IMR-90 (cell line): Measurements from ENCODE around the gene GRPEL2. TPM values are rescaled to one million over a fixed set of nuclear protein-coding genes. Genes with fewer than 3 reads are reported as not detected.

ENCODE experiments used
- ATAC-seq: fragments of 200-7000 bp; cut with Tn5 transposase; 2 replicates; pipeline ENCODE4 v1.9.1; 2020; ENCODE audit warnings: low read depth, mild to moderate bottlenecking, moderate library complexity
- BruUV-seq: library from RNA; stranded (reverse); fragments of 400-500 nt; replicated peaks from 2 replicates; lab custom pipeline; 2021; lab: Mats Ljungman, UMichigan
- CTCF ChIA-PET: fragments of 300-600 bp; formaldehyde crosslinking; extraction: SDS; loops from one replicate; lab custom pipeline; 2021; ENCODE audit warnings: antibody characterized with exemption; lab: Yijun Ruan, JAX
- POLR2A ChIA-PET: fragments of 300-600 bp; sonication (Branson Sonifier 250); formaldehyde crosslinking; loops from one replicate; lab custom pipeline; 2022; ENCODE audit warnings: antibody characterized with exemption; ENCODE audit not compliant: unreplicated experiment; lab: Charles Lee
- DNase-seq: peaks from one replicate; pipeline ENCODE4 v3.0.0; 2013
- H2AFZ ChIP-seq: replicated peaks from 2 replicates; pipeline ENCODE3; 2013; ENCODE audit warnings: low read length, mild to moderate bottlenecking; ENCODE audit not compliant: poor library complexity
- H2AK5ac ChIP-seq: 2 replicates; pipeline ENCODE4 v1.6.1; 2013; ENCODE audit warnings: low read depth, low read length, inconsistent platforms
- H2AK9ac ChIP-seq: replicated peaks from 2 replicates; pipeline ENCODE3; 2013; ENCODE audit warnings: mild to moderate bottlenecking, low read depth, low read length, moderate library complexity; ENCODE audit not compliant: poor library complexity
- H2BK120ac ChIP-seq: 2 replicates; pipeline ENCODE4 v1.6.1; 2013; ENCODE audit warnings: low read depth, low read length, inconsistent platforms
- H2BK15ac ChIP-seq: 3 replicates; pipeline ENCODE4 v1.6.1; 2013; ENCODE audit warnings: low read depth, low read length, inconsistent platforms
- H2BK20ac ChIP-seq: 2 replicates; pipeline ENCODE4 v1.6.1; 2013; ENCODE audit warnings: low read depth, mild to moderate bottlenecking, inconsistent platforms, low read length, moderate library complexity
- H2BK5ac ChIP-seq: 2 replicates; pipeline ENCODE4 v1.6.1; 2013; ENCODE audit warnings: mild to moderate bottlenecking, low read depth, low read length, inconsistent platforms; ENCODE audit not compliant: poor library complexity, severe bottlenecking
- H3K14ac ChIP-seq: replicated peaks from 2 replicates; pipeline ENCODE4 v1.6.1; 2013; ENCODE audit warnings: low read depth, low read length, inconsistent platforms
- H3K18ac ChIP-seq: 2 replicates; pipeline ENCODE4 v1.6.1; 2013; ENCODE audit warnings: low read depth, low read length, control low read depth
- H3K23ac ChIP-seq: 2 replicates; pipeline ENCODE4 v1.6.1; 2013; ENCODE audit warnings: low read depth, low read length, inconsistent platforms
- H3K27ac ChIP-seq: 2 replicates; pipeline ENCODE4 v1.5.1; 2013; ENCODE audit warnings: mild to moderate bottlenecking, control low read depth, low read length; ENCODE audit not compliant: insufficient read depth
- H3K27me3 ChIP-seq: 2 replicates; pipeline ENCODE4 v1.6.1; 2013; ENCODE audit warnings: low read length; ENCODE audit not compliant: control insufficient read depth, insufficient read depth
- H3K36me3 ChIP-seq: 2 replicates; pipeline ENCODE4 v1.6.1; 2013; ENCODE audit warnings: low read length, mixed read lengths; ENCODE audit not compliant: control insufficient read depth, insufficient read depth
- H3K4ac ChIP-seq: 2 replicates; pipeline ENCODE4 v1.6.1; 2013; ENCODE audit warnings: low read depth, low read length, inconsistent platforms
- H3K4me1 ChIP-seq: 2 replicates; pipeline ENCODE4 v1.6.1; 2013; ENCODE audit warnings: low read length, mixed read lengths; ENCODE audit not compliant: control insufficient read depth, insufficient read depth
- H3K4me2 ChIP-seq: 2 replicates; pipeline ENCODE4 v1.6.1; 2013; ENCODE audit warnings: low read depth, mild to moderate bottlenecking, control low read depth, low read length, moderate library complexity
- H3K4me3 ChIP-seq: 2 replicates; pipeline ENCODE4 v1.5.1; 2013; ENCODE audit warnings: low read depth, mild to moderate bottlenecking, control low read depth, low read length, moderate library complexity; ENCODE audit not compliant: insufficient read depth
- H3K56ac ChIP-seq: 2 replicates; pipeline ENCODE4 v1.6.1; 2013; ENCODE audit warnings: low read length, inconsistent platforms; ENCODE audit not compliant: insufficient read depth; ENCODE audit errors: extremely low read depth
- H3K79me1 ChIP-seq, 2 experiments: 2 replicates each; pipeline ENCODE4 v1.6.1; 2013; ENCODE audit warnings: low read length in 2 of 2, inconsistent platforms in 1 of 2, low read depth in 1 of 2
- H3K9ac ChIP-seq: 2 replicates; pipeline ENCODE4 v1.6.1; 2013; ENCODE audit warnings: low read depth, low read length, control low read depth
- H3K9me1 ChIP-seq: 2 replicates; pipeline ENCODE4 v1.6.1; 2013; ENCODE audit warnings: low read length, inconsistent platforms; ENCODE audit not compliant: insufficient read depth
- H3K9me3 ChIP-seq: 2 replicates; pipeline ENCODE4 v1.6.1; 2013; ENCODE audit warnings: low read length; ENCODE audit not compliant: control insufficient read depth, insufficient read depth
- H4K20me1 ChIP-seq: 2 replicates; pipeline ENCODE4 v1.6.1; 2013; ENCODE audit warnings: low read length, inconsistent platforms; ENCODE audit not compliant: insufficient read depth
- H4K5ac ChIP-seq: 2 replicates; pipeline ENCODE4 v1.6.1; 2013; ENCODE audit warnings: mild to moderate bottlenecking, low read depth, low read length, control low read depth
- H4K8ac ChIP-seq, 2 experiments: 2 replicates each; pipeline ENCODE4 v1.6.1; 2013; ENCODE audit warnings: low read depth in 2 of 2, low read length in 2 of 2, control low read depth in 1 of 2, inconsistent platforms in 1 of 2
- H4K91ac ChIP-seq: 2 replicates; pipeline ENCODE4 v1.6.1; 2013; ENCODE audit warnings: low read depth, low read length, inconsistent platforms; ENCODE audit not compliant: insufficient read depth
- BHLHE40 ChIP-seq: fragments of 150-350 bp; IDR thresholded peaks from 2 replicates; pipeline ENCODE4 v1.6.1; 2016; ENCODE audit warnings: mild to moderate bottlenecking, low read depth, low read length
- CHD1 ChIP-seq: IDR thresholded peaks from 2 replicates; pipeline ENCODE4 v1.6.1; 2012; ENCODE audit warnings: low read depth, low read length, improper control_type of control experiment
- ELK1 ChIP-seq: fragments of 150-350 bp; IDR thresholded peaks from 2 replicates; pipeline ENCODE4 v1.6.1; 2016; ENCODE audit warnings: low read depth, mild to moderate bottlenecking, low read length, moderate library complexity, borderline replicate concordance
- MAZ ChIP-seq: IDR thresholded peaks from 2 replicates; pipeline ENCODE4 v1.6.1; 2012; ENCODE audit warnings: low read depth, mild to moderate bottlenecking, low read length, improper control_type of control experiment, moderate library complexity, borderline replicate concordance
- MXI1 ChIP-seq: IDR thresholded peaks from 2 replicates; pipeline ENCODE4 v1.6.1; 2012; ENCODE audit warnings: low read depth, mild to moderate bottlenecking, low read length, moderate library complexity, borderline replicate concordance
- NFE2L2 ChIP-seq: fragments of 150-350 bp; IDR thresholded peaks from 2 replicates; pipeline ENCODE4 v1.6.1; 2016; ENCODE audit warnings: low read depth, mild to moderate bottlenecking, low read length
- POLR2A ChIP-seq: IDR thresholded peaks from 2 replicates; pipeline ENCODE4 v1.6.1; 2012; ENCODE audit warnings: mild to moderate bottlenecking, low read depth, low read length
- RAD21 ChIP-seq: IDR thresholded peaks from 2 replicates; pipeline ENCODE4 v1.6.1; 2012; ENCODE audit warnings: low read length, improper control_type of control experiment
- RCOR1 ChIP-seq: IDR thresholded peaks from 2 replicates; pipeline ENCODE4 v1.6.1; 2012; ENCODE audit warnings: mild to moderate bottlenecking, low read length, improper control_type of control experiment; ENCODE audit not compliant: insufficient replicate concordance
- SMC3 ChIP-seq: fragments of 150-350 bp; IDR thresholded peaks from 2 replicates; pipeline ENCODE4 v1.6.1; 2016; ENCODE audit warnings: low read depth, mild to moderate bottlenecking, antibody characterized with exemption, low read length, moderate library complexity
- USF2 ChIP-seq: fragments of 150-350 bp; IDR thresholded peaks from 2 replicates; pipeline ENCODE4 v1.6.1; 2017; ENCODE audit warnings: mild to moderate bottlenecking, antibody characterized with exemption, low read length, low read depth
- WGBS, 2 experiments: methylation state at CpG; one replicate each; pipeline versions ENCODE4 v1.1.5 to v1.1.7; 2013; ENCODE audit warnings: missing lambda C conversion rate in 2 of 2; ENCODE audit not compliant: insufficient read length in 1 of 2; ENCODE audit errors: extremely low coverage in 2 of 2; 5-methylcytosine and 5-hydroxymethylcytosine counted together
- dilution Hi-C: fragments of 300-500 bp; cut with HindIII; formaldehyde crosslinking; loops from one replicate; pipeline ENCODE4 v1.14.3; 2018; ENCODE audit warnings: low sequenced_read_pairs; ENCODE audit not compliant: unreplicated experiment
- in situ Hi-C: fragments of 300-500 bp; cut with MboI; formaldehyde crosslinking; loops from 3 replicates; pipeline ENCODE4 v1.14.3; 2019; ENCODE audit warnings: low sequenced_read_pairs, inconsistent platforms, mixed read lengths
- intact Hi-C: fragments of 100-400 bp; cut with micrococcal nuclease; formaldehyde crosslinking; loops from 2 replicates; pipeline ENCODE4 v1.10.0; 2022
- polyA plus RNA-seq, 3 experiments: library from polyadenylated mRNA; depleted of rRNA; stranded (reverse); fragments of >200 nt; gene quantifications; 2 replicates each; pipeline ENCODE4 v1.2.3, GENCODE V29; 2012; ENCODE audit warnings: low replicate concordance in 1 of 3
- total RNA-seq: library from RNA; depleted of rRNA; stranded (reverse); fragments of >200 nt; gene quantifications from 2 replicates; pipeline ENCODE4 v1.2.3, GENCODE V29; 2012

Gene GRPEL2
- total and polyA plus RNA-seq, 2 of the 4 experiments (the other 2 are of a cell fraction): 6.2 to 18.1 TPM

DNA sequence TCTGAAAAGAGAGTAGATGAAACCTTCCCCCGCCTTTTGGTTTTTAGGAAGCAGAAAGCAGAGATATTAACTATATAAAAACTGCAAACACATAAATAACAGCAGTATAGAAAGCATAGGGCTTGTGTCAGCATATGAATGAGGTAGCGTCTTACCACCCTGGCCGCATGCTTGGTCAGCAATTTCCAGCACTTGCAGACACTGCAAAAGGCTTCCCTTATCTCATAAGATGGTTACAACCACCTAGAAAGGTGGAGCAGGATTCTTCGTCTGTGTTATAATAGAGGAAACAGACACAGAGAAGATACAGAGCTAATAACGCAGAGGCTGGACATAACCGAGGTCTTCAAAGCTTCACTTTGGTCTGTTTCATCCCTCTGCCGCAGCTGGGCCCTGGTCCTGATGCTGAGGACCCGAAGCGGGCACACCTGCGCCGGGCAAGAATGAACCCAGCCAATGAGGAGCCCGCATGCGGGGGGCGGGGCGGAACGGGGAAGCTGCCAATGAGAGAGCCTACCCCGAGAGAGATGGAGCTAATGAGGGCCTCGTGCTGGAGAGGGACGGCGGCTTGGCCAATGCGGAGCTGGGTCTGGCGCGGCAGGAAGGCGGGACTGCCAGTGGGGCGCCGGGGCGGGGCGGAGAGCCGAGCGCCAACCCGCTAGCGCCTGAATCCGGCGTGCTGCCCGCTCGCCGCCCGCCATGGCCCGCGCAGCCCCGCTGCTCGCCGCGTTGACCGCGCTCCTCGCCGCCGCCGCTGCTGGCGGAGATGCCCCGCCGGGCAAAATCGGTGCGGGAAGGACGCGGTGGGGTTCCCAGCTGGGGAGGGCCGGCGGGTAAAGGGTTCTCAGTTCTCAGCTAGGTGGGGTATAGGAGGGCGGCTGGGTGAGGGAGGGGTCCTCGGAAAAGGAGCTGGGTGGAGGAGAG lies 12.3 kb downstream of the GRPEL2 start, which contains the start of gene PCYOX1L (continued):
- TF ChIP-seq POLR2A (no peak), SMC3 (no peak), NFE2L2 (no peak), RAD21 (no peak)

DNA sequence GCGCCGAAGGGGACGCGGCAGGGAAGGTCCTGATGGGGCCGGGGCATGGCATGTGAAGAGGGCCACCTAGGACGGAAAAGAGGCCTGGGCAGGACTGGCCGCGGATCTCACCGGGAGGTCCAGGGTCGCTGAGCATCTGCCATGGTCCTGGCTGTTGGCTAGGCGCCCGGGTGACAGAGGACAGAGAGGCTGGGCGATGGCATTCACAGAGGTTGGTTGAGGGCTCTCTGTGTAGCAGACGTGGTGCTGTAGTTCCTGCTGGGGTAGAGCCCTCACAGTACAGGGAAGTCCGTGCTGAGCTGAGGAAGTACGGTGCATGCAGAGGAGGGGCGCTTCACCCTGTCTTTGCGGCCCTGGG lies 13.0 kb downstream of the GRPEL2 start:
- peak overlapping the region; percentile 15 to 88; a peak in 2 of 4 replicates for H4K8ac ChIP-seq
- ChIA-PET POLR2A (interaction anchor here (1.1 to 1.2 kb wide), 2 partner anchors 12 to 51 kb away, joined by 3 to 6 read pairs; no protein-coding TSS in a partner anchor), CTCF (interaction anchor here (0.7 to 1.9 kb wide), 3 partner anchors 9 to 95 kb away, joined by 3 to 14 read pairs (median 4); no protein-coding TSS in a partner anchor)
- intact Hi-C loops (no loop called here), in situ Hi-C loops (no loop called here), dilution Hi-C loops (no loop called here)
- no peak overlapping the region for H3K18ac ChIP-seq
- no peaks in the 10 kb centered on the region for H3K27me3 ChIP-seq
- no peak overlapping the region; the same call in 1 of the 2 replicates for H3K27ac ChIP-seq
- H2BK120ac ChIP-seq: peak overlapping the region; percentile 12; the same call in 1 of the 2 replicates
- no peak overlapping the region for H2BK20ac ChIP-seq
- peak overlapping the region; percentile 22 for H3K4ac ChIP-seq
- 4% methylated on average over 10 of the region's 18 CpGs; no CpG with 5 or more reads in 1 of the 2 experiments for WGBS, 2 experiments
- H3K9me3 ChIP-seq: no peaks in the 10 kb centered on the region
- peak overlapping the region; percentile 91 for H3K4me2 ChIP-seq
- H3K9ac ChIP-seq: peak overlapping the region; percentile 47; the same call in 1 of the 2 replicates
- H2BK15ac ChIP-seq: no peak overlapping the region
- peaks cover 7% of the 10 kb centered on the region for H3K36me3 ChIP-seq
- peak overlapping the region; percentile 6; the same call in 1 of the 2 replicates for H2AK5ac ChIP-seq
- H3K9me1 ChIP-seq: peaks cover 3% of the 10 kb centered on the region
- ATAC-seq: peak; percentile 33
- peak overlapping the region; percentile 89 for H3K14ac ChIP-seq
- H3K4me3 ChIP-seq: peak overlapping the region; percentile 67
- H3K4me1 ChIP-seq: no peaks in the 10 kb centered on the region
- H3K23ac ChIP-seq: peak overlapping the region; percentile 90
- no peak overlapping the region for H4K91ac ChIP-seq
- peak overlapping the region; percentile 98 for H2AFZ ChIP-seq
- no peak overlapping the region for H3K56ac ChIP-seq
- no peak for DNase-seq
- H2AK9ac ChIP-seq: peak overlapping the region; percentile 65
- H2BK5ac ChIP-seq: no peak overlapping the region
- no TSS peak for BruUV-seq
- H3K79me1 ChIP-seq: peaks cover 0 to 14% of the 10 kb centered on the region in 2 experiments; a peak in 1 of 4 replicates
- H4K20me1 ChIP-seq: no peaks in the 10 kb centered on the region
- H4K5ac ChIP-seq: 0 out of 2 replicates have a peak overlapping the region, but pooled peaks have one; percentile 2
- no peak for TF ChIP-seq RAD21
- TF ChIP-seq BHLHE40: no peak
- no peak for TF ChIP-seq MAZ
- no peak for TF ChIP-seq NFE2L2
- no peak for TF ChIP-seq ELK1
- TF ChIP-seq MXI1: no peak
- no peak for TF ChIP-seq USF2
- TF ChIP-seq RCOR1: no peak
- TF ChIP-seq CHD1: no peak
